A549 (cell line): ENCODE data around the gene SEMA5B. TPM values are rescaled to one million over a fixed set of nuclear protein-coding genes. Genes with fewer than 3 reads are reported as not detected.

ENCODE experiments used
- ATAC-seq, 2 experiments: fragments of 200-7000 bp in 1 of 2; fragments of >200 bp in 1 of 2; cut with Nextera tagmentation in 1 of 2; cut with Tn5 transposase in 1 of 2; 3 replicates each; pipeline versions ENCODE4 v1.8.0 to v1.9.1; 2018 to 2020; ENCODE audit warnings: mild to moderate bottlenecking in 1 of 2, moderate library complexity in 1 of 2
- CTCF ChIA-PET: fragments of 300-600 bp; sonication (Branson Sonifier 250); formaldehyde crosslinking; extraction: SDS; loops from one replicate; lab custom pipeline; 2021; ENCODE audit warnings: antibody characterized with exemption, inconsistent platforms; lab: Yijun Ruan, JAX
- POLR2A ChIA-PET: fragments of 350-600 bp; formaldehyde crosslinking; extraction: SDS; loops from one replicate; lab custom pipeline; 2021; ENCODE audit warnings: antibody characterized with exemption, inconsistent platforms; lab: Yijun Ruan, JAX
- DNase-seq, 2 experiments: peaks; one replicate each; pipeline versions ENCODE4 v3.0.0 to v3.0.0-alpha.2; 2011 to 2016; ENCODE audit warnings: low read depth in 1 of 2, low spot score in 1 of 2
- FAIRE-seq: peaks from 2 replicates; lab custom pipeline; 2011; peaks lifted over from hg19 to GRCh38; lab: Jason Lieb, UNC
- H3K27ac ChIP-seq, 2 experiments: fragments of >200 bp; sonication (Bioruptor Twin); formaldehyde crosslinking; 3 replicates each; pipeline ENCODE4 v1.5.1; 2016 to 2017
- H3K4me1 ChIP-seq: fragments of >200 bp; sonication (Bioruptor Twin); formaldehyde crosslinking; 3 replicates; pipeline ENCODE4 v1.6.1; 2016
- H3K4me2 ChIP-seq: fragments of >200 bp; sonication (Bioruptor Twin); formaldehyde crosslinking; 3 replicates; pipeline ENCODE4 v1.6.1; 2016
- H3K4me3 ChIP-seq: fragments of >200 bp; sonication (Bioruptor Twin); formaldehyde crosslinking; 3 replicates; pipeline ENCODE4 v1.5.1; 2016
- H3K9me3 ChIP-seq: fragments of >200 bp; sonication (Bioruptor Twin); formaldehyde crosslinking; 3 replicates; pipeline ENCODE4 v1.6.1; 2016
- BHLHE40 ChIP-seq: IDR thresholded peaks from 2 replicates; pipeline ENCODE4 v1.6.1; 2012; ENCODE audit warnings: low read depth, low read length, inconsistent platforms
- CBX2 ChIP-seq: fragments of 200-600 bp; sonication (generic); IDR thresholded peaks from 2 replicates; pipeline ENCODE4 v1.6.1; 2016; ENCODE audit warnings: low read depth, mild to moderate bottlenecking, borderline replicate concordance
- CEBPB ChIP-seq, 2 experiments: fragments of >200 bp in 1 of 2; sonication (Bioruptor Twin) in 1 of 2; formaldehyde crosslinking in 1 of 2; IDR thresholded peaks; 2 replicates each; pipeline ENCODE4 v1.6.1; 2012 to 2016
- EHF ChIP-seq: fragments of 250-450 bp; sonication (Bioruptor Pico); IDR thresholded peaks from 2 replicates; pipeline ENCODE4 v1.5.0; 2020; ENCODE audit warnings: mild to moderate bottlenecking
- ESRRA ChIP-seq: fragments of 150-350 bp; IDR thresholded peaks from 2 replicates; pipeline ENCODE4 v1.6.1; 2014; ENCODE audit warnings: mild to moderate bottlenecking, low read length, borderline replicate concordance
- FOSB ChIP-seq: fragments of 250-450 bp; sonication (Bioruptor Pico); IDR thresholded peaks from 2 replicates; pipeline ENCODE4 v1.5.0; 2020; ENCODE audit warnings: mild to moderate bottlenecking, moderate library complexity
- HEYL ChIP-seq: fragments of 250-450 bp; sonication (Bioruptor Pico); IDR thresholded peaks from 2 replicates; pipeline ENCODE4 v1.8.0; 2021; ENCODE audit warnings: mild to moderate bottlenecking, moderate library complexity
- HOXB5 ChIP-seq: fragments of 250-450 bp; sonication (Bioruptor Pico); IDR thresholded peaks from 2 replicates; pipeline ENCODE4 v1.5.0; 2020; ENCODE audit warnings: mild to moderate bottlenecking, moderate library complexity
- JUN ChIP-seq, 2 experiments: fragments of >200 bp; sonication (Bioruptor Twin); formaldehyde crosslinking; IDR thresholded peaks; 2 replicates in 1 of 2; 3 replicates in 1 of 2; pipeline ENCODE4 v1.6.1; 2016 to 2017
- KDM1A ChIP-seq: fragments of 200-600 bp; sonication (generic); IDR thresholded peaks from 2 replicates; pipeline ENCODE4 v1.6.1; 2016; ENCODE audit warnings: low read depth, mild to moderate bottlenecking
- MYC ChIP-seq: IDR thresholded peaks from 2 replicates; pipeline ENCODE4 v1.6.1; 2012; ENCODE audit warnings: mild to moderate bottlenecking, inconsistent platforms, low read length, improper control_type of control experiment, borderline replicate concordance
- NFE2L2 ChIP-seq: fragments of 150-350 bp; conservative IDR thresholded peaks from 2 replicates; pipeline ENCODE4 v1.6.1; 2014; ENCODE audit warnings: low read length
- POLR2A ChIP-seq: IDR thresholded peaks from 2 replicates; pipeline ENCODE4 v1.6.1; 2012; ENCODE audit warnings: mild to moderate bottlenecking, low read length
- RAD21 ChIP-seq, 2 experiments: fragments of >200 bp in 1 of 2; sonication (Bioruptor Twin) in 1 of 2; formaldehyde crosslinking in 1 of 2; IDR thresholded peaks in 1 of 2; conservative IDR thresholded peaks in 1 of 2; 2 replicates in 1 of 2; 3 replicates in 1 of 2; pipeline ENCODE4 v1.6.1; 2012 to 2018; ENCODE audit warnings: inconsistent platforms in 1 of 2
- RCOR1 ChIP-seq: fragments of 150-350 bp; IDR thresholded peaks from 2 replicates; pipeline ENCODE4 v1.6.1; 2014; ENCODE audit warnings: antibody characterized with exemption, low read length, low read depth
- RFX5 ChIP-seq: fragments of 450-650 bp; IDR thresholded peaks from 2 replicates; pipeline ENCODE4 v1.7.1; 2014; ENCODE audit warnings: antibody characterized with exemption, mild to moderate bottlenecking, moderate library complexity
- RNF2 ChIP-seq: fragments of 200-600 bp; sonication (generic); IDR thresholded peaks from 2 replicates; pipeline ENCODE4 v1.6.1; 2016; ENCODE audit warnings: low read depth, mild to moderate bottlenecking, antibody characterized with exemption, moderate library complexity, borderline replicate concordance
- SREBF2 ChIP-seq: fragments of 450-650 bp; IDR thresholded peaks from 2 replicates; pipeline ENCODE4 v1.6.1; 2014; ENCODE audit warnings: mild to moderate bottlenecking, moderate library complexity
- ZNF302 ChIP-seq: fragments of 250-450 bp; sonication (Bioruptor Pico); IDR thresholded peaks from 2 replicates; pipeline ENCODE4 v1.9.0; 2021; ENCODE audit warnings: inconsistent platforms, mild to moderate bottlenecking, moderate library complexity
- WGBS: methylation state at CpG from one replicate; pipeline ENCODE4 v1.1.6; 2017; ENCODE audit errors: missing lambda C conversion rate; 5-methylcytosine and 5-hydroxymethylcytosine counted together
- polyA plus RNA-seq, 4 experiments: library from polyadenylated mRNA; depleted of rRNA in 3 of 4; stranded (reverse); fragments of >200 nt; fragmentation: RNase III in 1 of 4; extraction: RNeasy Plus Mini Kit Qiagen cat#74134 plus additional on column Dnase treatment in 1 of 4; gene quantifications; 2 replicates in 3 of 4; 3 replicates in 1 of 4; pipeline ENCODE4 v1.2.3, GENCODE V29; 2011 to 2017
- TF ChIP-seq, protein P1 (sequence below): fragments of >200 bp; sonication (Bioruptor Twin); formaldehyde crosslinking; IDR thresholded peaks from 3 replicates; pipeline ENCODE4 v1.5.1; 2016
- TF ChIP-seq, protein P2 (sequence below): fragments of >200 bp; sonication (Bioruptor Twin); formaldehyde crosslinking; IDR thresholded peaks from 2 replicates; pipeline ENCODE4 v1.6.1; 2016
- TF ChIP-seq, protein P3 (sequence below): fragments of >200 bp; sonication (Bioruptor Twin); formaldehyde crosslinking; IDR thresholded peaks from 3 replicates; pipeline ENCODE4 v1.6.1; 2016
- TF ChIP-seq, protein P4 (sequence below): IDR thresholded peaks from 2 replicates; pipeline ENCODE4 v1.6.1; 2012

The SEMA5B gene
- polyA plus RNA-seq, 2 of the 4 experiments (the other 2 are of a cell fraction): 0.03 TPM; not detected in 1

DNA sequence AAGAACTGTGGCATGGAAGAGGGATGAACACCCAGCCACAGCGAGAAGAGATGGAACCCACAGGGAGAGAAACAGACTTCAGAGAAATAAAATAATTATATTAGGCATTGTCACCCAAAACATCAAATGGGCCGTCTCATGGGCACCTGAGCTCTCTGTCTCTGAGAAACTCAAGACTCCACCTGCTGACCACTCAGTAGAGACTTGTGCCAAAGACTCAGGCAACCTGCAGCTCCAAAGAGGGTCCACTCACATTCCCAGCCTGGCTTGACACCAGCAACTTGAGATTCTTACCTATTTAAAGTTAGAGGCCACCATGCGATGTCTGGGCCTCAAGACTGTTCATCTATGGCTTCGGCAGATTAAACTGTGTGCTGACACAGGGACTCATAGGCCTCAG, 12.0 kb downstream of the SEMA5B start:
- no peak for DNase-seq
- no peaks in the 10 kb centered on the region for H3K9me3 ChIP-seq
- peak in 1 of 2 experiments; percentile 60; a peak in 3 of 6 replicates for ATAC-seq
- 43% methylated on average over 4 of the region's 4 CpGs for WGBS
- H3K4me1 ChIP-seq: no peaks in the 10 kb centered on the region
- POLR2A ChIA-PET: no interaction called here
- TF ChIP-seq RNF2 (no peak), POLR2A (no peak)
- TF ChIP-seq, protein P1, sequence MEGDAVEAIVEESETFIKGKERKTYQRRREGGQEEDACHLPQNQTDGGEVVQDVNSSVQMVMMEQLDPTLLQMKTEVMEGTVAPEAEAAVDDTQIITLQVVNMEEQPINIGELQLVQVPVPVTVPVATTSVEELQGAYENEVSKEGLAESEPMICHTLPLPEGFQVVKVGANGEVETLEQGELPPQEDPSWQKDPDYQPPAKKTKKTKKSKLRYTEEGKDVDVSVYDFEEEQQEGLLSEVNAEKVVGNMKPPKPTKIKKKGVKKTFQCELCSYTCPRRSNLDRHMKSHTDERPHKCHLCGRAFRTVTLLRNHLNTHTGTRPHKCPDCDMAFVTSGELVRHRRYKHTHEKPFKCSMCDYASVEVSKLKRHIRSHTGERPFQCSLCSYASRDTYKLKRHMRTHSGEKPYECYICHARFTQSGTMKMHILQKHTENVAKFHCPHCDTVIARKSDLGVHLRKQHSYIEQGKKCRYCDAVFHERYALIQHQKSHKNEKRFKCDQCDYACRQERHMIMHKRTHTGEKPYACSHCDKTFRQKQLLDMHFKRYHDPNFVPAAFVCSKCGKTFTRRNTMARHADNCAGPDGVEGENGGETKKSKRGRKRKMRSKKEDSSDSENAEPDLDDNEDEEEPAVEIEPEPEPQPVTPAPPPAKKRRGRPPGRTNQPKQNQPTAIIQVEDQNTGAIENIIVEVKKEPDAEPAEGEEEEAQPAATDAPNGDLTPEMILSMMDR: peak; percentile 15; the same call in 1 of the 3 replicates
- no peak overlapping the region for H3K4me3 ChIP-seq
- H3K4me2 ChIP-seq: no peak overlapping the region
- H3K27ac ChIP-seq: no peak overlapping the region
- no peak for FAIRE-seq
- CTCF ChIA-PET: interaction anchor here (0.9 to 2.7 kb wide), 5 partner anchors 8 to 160 kb away, joined by 3 to 13 read pairs (median 3); partner anchors contain the start of gene SEMA5B

DNA sequence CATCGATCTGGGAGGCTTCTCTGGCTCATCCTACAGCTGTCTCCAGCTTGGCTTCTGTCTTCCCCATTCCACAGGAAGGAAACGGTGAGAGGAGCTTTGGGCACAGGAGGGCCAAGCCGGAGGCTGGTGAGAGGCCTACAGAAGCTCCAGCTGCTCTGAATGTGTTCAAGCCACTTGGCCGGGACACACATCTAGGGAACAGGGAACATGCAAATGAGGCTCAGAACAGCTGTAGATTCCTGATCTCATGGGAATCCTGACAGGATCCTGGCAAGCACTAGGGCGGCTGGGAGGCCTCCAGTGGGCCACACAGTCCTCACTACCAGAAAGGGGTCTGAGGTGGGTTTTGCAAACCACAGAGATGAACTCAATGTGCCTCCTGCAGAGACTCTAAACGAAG, 13.7 kb downstream of the SEMA5B start:
- WGBS: 42% methylated on average over 6 of the region's 6 CpGs
- TF ChIP-seq ZNF302 (no peak), RFX5 (no peak)
- TF ChIP-seq, protein P2, sequence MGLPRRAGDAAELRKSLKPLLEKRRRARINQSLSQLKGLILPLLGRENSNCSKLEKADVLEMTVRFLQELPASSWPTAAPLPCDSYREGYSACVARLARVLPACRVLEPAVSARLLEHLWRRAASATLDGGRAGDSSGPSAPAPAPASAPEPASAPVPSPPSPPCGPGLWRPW: no peak
- TF ChIP-seq, protein P3, sequence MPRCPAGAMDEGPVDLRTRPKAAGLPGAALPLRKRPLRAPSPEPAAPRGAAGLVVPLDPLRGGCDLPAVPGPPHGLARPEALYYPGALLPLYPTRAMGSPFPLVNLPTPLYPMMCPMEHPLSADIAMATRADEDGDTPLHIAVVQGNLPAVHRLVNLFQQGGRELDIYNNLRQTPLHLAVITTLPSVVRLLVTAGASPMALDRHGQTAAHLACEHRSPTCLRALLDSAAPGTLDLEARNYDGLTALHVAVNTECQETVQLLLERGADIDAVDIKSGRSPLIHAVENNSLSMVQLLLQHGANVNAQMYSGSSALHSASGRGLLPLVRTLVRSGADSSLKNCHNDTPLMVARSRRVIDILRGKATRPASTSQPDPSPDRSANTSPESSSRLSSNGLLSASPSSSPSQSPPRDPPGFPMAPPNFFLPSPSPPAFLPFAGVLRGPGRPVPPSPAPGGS: no peak
- TF ChIP-seq, all 56 proteins: peak for 0
- Histone ChIP-seq H3K4me1 (no peaks in the 10 kb centered on the region), H3K4me2 (no peak overlapping the region), H3K27ac (no peak overlapping the region), H3K9me3 (no peaks in the 10 kb centered on the region), H3K4me3 (no peak overlapping the region)
- no peak for DNase-seq
- CTCF ChIA-PET: interaction anchor here (0.6 to 2.7 kb wide), 2 partner anchors 14 to 450 kb away, joined by 3 to 13 read pairs; partner anchors contain the start of genes DTX3L, PARP9 and SEMA5B
- ATAC-seq: no peak
- POLR2A ChIA-PET: no interaction called here
- no peak for FAIRE-seq

DNA sequence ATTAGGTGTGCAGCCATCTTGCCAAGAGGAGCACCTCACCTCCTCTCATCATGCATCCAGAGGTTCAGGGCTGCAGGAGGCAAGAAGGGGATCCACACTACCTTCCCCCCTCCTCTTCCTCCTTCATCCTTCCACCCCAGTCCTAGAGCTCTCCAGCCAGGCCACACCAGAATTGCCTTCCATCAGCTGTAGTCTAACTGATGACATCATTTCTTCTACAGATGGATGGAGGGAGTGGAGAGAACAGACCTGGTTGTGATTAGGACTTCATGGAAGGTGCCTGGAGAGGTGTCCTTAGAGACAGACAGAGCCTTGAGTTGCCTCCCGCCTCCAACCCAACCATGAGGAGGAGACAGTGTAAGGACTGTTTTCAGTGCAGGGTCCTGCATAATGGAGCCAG, 14.9 kb downstream of the SEMA5B start:
- H3K4me1 ChIP-seq: no peaks in the 10 kb centered on the region
- H3K27ac ChIP-seq: no peak overlapping the region
- ChIA-PET CTCF (interaction anchor here (0.6 to 1.0 kb wide), 2 partner anchors 16 to 21 kb away, joined by 3 to 4 read pairs; no protein-coding TSS in a partner anchor), POLR2A (no interaction called here)
- TF ChIP-seq BHLHE40: no peak
- no peak for TF ChIP-seq KDM1A
- ATAC-seq: no peak
- H3K9me3 ChIP-seq: no peaks in the 10 kb centered on the region
- no peak overlapping the region for H3K4me2 ChIP-seq
- H3K4me3 ChIP-seq: no peak overlapping the region
- no peak for DNase-seq
- FAIRE-seq: no peak
- 89% methylated on average over 1 of the region's 1 CpG for WGBS

DNA sequence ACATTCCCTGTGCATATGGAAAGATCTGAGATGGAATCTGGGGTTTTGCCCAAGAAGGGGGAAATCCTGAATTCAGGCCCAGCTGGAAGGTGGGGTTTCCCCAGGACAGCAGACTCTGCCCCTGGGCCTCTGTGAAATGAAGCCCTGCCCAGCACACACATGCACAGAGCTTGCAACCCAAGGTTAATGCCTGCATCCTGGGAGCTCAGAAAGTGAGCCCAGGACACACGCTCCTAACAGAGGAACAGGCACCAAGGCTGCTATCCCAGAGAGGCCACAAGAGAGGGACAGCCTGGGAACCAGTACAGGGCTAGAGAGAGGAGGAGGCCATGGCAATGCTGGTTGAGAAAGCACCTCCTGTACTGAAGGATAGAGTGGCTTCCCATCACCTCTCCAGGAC, 16.1 kb downstream of the SEMA5B start:
- no peak overlapping the region for H3K4me3 ChIP-seq
- no peaks in the 10 kb centered on the region for H3K4me1 ChIP-seq
- H3K9me3 ChIP-seq: no peaks in the 10 kb centered on the region
- DNase-seq: no peak
- no peak overlapping the region for H3K27ac ChIP-seq
- ATAC-seq: peak in 1 of 2 experiments; percentile 25; a peak in 1 of 6 replicates
- CTCF ChIA-PET: interaction anchor here (1.6 kb wide), 1 partner anchor 16 kb away, joined by 5 read pairs; the partner anchor contains the start of gene SEMA5B
- no peak overlapping the region for H3K4me2 ChIP-seq
- TF ChIP-seq RFX5 (no peak), NFE2L2 (no peak), MYC (no peak), HOXB5 (no peak), CBX2 (no peak), EHF (CRISPR knock-in tag) (no peak), RAD21 (conservative IDR thresholded peaks at IDR 0.05 in 1 of 2, IDR thresholded peaks at IDR 0.05 in 1 of 2) (no peak), CEBPB (IDR thresholded peaks at IDR 0.05) (no peak), SREBF2 (no peak), HEYL (CRISPR knock-in tag) (no peak), JUN (IDR thresholded peaks at IDR 0.05) (no peak), ESRRA (no peak), RCOR1 (no peak), FOSB (CRISPR knock-in tag) (no peak)
- TF ChIP-seq, protein P4, sequence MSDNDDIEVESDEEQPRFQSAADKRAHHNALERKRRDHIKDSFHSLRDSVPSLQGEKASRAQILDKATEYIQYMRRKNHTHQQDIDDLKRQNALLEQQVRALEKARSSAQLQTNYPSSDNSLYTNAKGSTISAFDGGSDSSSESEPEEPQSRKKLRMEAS: no peak
- WGBS: no CpG with 5 or more reads among the region's 1 CpG
- no peak for FAIRE-seq
- POLR2A ChIA-PET: no interaction called here
